Right hindlimb (tissue), 1 donor: Measurements from ENCODE around the gene RESP18.
"Not testable (repeated sequence)": the region's sequence is repeated elsewhere in the genome, so short reads cannot be mapped to it uniquely, and the experiment has no call there.

Source experiments
- DNase-seq: peaks from one replicate; pipeline ENCODE4 v3.0.0-alpha.2; 2018

The RESP18 gene

GRCh38 chr2:219325136-219325535, 7.4 kb downstream of the RESP18 start:
- DNase-seq, result no peak

DNA sequence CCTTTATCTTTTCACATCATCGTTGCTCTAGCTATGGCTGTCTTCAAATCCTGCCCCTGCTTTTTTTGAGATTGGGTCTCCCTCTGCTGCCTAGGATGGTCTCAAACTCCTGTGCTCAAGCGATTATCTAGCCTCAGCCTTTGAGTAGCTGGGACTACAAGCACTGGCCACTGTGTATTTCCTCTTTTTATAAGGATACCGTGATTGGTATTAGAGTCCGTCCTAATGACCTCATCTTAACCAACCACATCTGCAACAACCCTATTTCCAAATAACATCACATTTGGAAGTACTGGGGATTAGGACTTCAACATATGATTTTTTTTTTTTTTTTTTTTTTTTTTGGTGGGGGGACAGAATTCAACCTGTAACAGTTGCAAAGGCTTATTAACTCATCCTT, 9.1 kb downstream of the RESP18 start:
- DNase-seq, result no peak

DNA sequence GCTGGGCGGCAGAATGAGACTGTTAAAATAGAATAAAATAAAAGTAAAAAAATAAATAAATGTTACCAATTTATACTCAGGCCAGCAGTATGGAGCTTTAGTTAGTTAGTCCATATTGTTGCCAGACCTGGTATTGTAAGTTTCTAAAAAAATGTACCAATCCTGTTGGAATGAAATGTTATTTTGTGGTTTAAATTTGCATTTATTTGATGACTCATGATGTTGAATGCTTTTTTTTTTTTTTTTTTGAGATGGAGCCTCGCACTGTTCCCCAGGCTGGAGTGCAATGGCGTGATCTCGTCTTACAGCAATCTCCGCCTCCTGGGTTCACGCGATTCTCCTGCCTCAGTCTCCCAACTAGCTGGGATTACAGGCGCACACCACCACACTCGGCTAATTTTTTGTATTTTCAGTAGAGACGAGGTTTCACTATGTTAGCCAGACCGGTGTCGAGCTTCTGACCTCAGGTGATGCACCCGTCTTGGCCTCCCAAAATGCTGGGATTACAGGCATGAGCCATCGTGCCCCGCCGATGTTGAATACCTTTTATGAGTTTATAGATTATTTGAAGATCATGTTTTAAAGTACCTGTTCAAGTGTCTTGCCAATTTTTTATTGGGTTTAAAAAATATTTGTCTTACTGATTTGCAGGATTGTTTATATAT, 17.6 kb downstream of the RESP18 start:
- DNase-seq, result no peak

DNA sequence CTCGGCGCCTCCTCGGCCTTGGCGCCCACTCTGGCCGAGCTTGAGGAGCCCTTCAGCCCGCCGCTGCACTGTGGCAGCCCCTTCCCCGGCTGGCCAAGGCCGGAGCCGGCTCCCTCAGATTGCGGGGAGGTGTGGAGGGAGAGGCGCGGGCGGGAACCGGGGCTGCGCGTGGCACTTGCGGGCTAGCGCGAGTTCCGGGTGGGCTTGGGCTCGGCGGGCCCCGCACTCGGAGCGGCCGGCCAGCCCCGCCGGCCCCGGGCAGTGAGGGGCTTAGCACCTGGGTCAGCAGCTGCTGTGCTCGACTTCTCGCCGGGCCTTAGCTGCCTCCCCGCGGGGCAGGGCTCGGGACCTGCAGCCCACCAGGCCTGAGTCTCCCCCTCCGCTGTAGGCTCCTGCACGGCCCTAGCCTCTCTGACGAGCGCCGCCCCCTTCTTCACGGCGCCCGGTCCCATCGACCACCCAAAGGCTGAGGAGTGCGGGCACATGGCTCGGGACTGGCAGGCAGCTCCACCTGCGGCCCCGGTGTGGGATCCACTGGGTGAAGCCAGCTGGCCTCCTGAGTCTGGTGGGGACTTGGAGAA, 19.8 kb downstream of the RESP18 start:
- DNase-seq, result not testable (repeated sequence)

- DNase-seq, result no peak
Observed at GRCh38 chr2:219309278-219309677, 23.3 kb downstream of the RESP18 start, which contains the start of gene PTPRN. Gene PTPRN, minus strand, starts transcription at chr2:219309401. Its CDS starts 69 bp downstream, at chr2:219309332.

GRCh38 chr2:219308142-219309101, 24.1 kb downstream of the RESP18 start:
- peak; percentile 73 for DNase-seq

- DNase-seq, result no peak
Observed at GRCh38 chr2:219306047-219306446, 26.5 kb downstream of the RESP18 start.

GRCh38 chr2:219304223-219304622, 28.3 kb downstream of the RESP18 start:
- DNase-seq, result no peak

GRCh38 chr2:219302412-219302968, 30.1 kb downstream of the RESP18 start:
- DNase-seq, result no peak

DNA sequence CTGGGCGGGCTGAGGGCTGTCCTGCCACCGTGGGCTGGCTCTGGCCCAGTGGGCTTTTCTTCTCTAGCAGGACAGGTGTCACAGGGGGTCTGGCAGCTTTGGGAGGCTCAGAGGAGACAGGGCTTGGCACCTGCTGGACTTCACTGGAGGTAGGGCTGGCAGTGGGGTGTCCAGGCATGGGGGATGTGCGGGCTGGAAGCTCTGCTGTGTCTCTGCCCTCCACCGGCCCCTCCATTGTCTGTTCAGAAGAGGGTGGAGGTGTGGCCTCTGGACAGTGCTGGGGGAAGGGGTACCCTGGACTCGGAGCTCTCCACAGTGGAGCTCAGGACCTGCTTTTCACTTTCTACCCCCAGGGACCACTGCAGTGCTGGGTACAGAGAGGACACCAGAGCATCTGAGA, 32.5 kb downstream of the RESP18 start:
- no peak for DNase-seq

DNA sequence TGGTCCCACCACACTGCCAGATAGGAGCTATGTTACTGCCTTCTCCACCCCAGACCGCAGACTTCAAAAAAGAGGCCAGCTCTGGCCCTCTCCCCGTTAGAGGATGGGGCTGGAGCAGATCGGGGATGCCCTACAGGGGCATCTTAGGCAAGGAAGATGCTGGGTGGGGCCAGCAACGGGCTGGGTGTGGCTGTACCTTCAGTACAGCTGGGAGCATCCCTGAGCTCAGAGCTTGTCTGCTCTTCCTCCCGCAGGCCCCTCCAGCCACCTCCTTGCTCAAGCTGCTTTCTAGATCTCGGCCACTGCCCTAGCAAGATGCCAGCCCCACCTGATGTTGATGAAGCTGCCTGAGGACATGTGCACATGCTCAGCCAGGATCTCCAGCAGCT, 33.2 kb downstream of the RESP18 start:
- no peak for DNase-seq

DNA sequence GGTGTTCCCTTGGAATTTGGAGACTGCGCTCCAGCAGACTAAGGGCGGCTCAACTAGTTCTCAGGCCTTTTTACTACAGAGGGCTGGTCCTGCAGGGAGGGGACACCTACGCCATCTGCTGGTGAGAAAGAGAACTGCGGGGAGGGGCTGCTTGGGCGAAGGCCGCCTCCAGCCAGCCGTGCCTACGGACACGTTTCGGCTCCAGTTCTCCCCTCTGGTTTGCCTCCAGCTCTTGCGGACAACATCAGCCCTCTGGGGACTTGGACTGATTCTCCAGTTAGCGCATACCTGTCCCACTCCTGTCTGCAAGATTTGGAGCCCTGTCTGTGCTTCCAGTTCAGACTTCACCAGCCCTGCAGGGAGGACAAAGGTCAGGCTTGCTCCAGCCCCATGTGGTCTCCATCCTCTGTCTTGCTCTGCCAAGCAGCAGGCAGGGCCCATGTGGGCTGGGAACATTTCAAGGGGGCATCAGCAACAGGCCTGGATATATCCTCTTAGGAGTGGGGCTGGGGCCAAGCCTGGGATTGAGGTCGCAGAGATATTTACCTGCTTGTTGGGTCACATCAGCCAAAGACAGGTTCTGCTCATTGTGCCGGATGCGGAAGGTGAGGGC, 33.7 kb downstream of the RESP18 start:
- DNase-seq, result peak; percentile 87

DNA sequence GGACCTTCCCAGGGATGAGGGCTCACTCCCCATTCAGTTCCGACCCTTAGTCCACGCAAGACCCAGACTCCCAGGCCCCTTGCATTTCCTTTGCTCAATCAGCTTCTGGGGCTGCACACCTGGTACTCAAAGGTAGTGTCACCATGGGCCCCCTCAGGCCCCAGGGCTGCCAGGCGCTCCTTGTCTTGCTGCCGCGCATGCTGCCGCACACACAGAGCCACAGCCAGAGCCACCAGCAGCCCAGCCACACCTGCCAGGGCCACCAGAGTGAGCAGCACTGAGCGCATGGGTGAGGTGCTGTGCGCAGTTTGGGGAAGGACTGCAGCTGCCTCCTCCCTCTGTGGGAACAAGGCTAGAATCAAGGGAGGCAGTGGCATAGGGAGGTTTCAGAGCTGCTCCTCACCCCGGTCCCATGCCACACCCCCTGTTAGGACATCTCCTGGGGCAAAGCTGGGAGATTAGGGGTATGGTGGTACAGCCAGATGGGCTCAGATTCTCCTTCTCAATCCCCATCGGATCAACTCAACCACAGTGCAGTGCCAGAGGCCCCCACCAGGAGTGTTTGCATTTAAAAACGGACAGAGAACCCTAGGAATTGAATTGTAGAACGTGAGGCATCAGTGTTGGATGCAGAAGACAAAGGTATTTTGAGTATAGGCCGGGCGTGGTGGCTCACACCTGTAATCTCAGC, 34.6 kb downstream of the RESP18 start:
- DNase-seq, result no peak

GRCh38 chr2:219296631-219297391, 35.7 kb downstream of the RESP18 start:
- DNase-seq, result no peak

- DNase-seq, result no peak
Observed at GRCh38 chr2:219296142-219296541, 36.4 kb downstream of the RESP18 start.

DNA sequence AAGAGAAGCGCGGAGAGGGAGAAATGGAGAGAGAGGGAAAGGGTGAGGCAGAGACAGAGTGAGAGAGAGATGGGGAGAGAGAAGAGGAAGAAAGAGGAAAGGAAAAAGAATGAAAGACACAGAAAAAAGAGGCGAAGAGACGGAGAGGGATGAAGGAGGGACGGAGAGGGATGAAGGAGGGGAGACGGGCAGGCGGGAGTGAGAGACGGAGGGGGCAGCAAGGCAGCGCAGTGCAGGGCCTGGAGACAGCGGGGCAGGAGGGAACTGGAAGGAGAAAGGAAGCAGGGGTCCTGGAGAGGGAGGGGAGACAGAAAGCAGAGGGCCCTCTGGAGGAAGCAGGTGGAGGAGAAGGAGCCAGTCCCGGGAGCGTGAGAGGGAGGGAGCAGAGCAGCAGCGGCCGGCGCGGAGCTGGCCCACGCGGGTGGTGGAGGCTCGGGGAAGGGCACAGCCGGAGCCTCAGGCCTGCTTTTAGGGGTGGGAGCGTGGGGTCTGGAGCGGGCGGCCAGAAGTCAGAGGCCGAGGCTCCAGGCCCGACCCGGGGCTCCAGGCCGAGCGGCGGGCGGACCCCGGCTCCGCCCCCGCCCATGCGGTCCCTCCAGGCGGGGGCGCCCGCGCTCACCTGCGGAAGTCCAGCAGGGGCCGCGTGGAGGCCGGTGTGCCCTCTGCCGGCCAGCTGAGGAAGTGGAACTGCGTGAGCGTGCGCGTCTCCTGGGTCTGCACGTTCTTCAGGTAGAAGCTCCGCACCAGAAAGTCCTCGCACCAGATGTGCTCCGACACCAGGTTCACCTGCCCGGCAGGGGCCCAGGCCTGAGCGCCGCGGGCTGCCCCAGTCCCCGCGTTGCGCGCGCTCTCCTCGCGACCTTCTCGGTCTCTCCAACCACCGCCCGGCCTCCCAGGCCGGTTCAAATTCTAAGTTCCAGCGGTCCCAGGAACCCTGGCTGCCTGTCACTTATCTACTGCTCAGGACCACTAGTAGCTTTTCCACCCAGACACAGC, 37.9 kb downstream of the RESP18 start:
- peak; percentile 87 for DNase-seq

- no peak for DNase-seq
Observed at GRCh38 chr2:219293736-219294231, 38.8 kb downstream of the RESP18 start.

- DNase-seq, result no peak
Observed at GRCh38 chr2:219292616-219293015, 39.9 kb downstream of the RESP18 start.

DNA sequence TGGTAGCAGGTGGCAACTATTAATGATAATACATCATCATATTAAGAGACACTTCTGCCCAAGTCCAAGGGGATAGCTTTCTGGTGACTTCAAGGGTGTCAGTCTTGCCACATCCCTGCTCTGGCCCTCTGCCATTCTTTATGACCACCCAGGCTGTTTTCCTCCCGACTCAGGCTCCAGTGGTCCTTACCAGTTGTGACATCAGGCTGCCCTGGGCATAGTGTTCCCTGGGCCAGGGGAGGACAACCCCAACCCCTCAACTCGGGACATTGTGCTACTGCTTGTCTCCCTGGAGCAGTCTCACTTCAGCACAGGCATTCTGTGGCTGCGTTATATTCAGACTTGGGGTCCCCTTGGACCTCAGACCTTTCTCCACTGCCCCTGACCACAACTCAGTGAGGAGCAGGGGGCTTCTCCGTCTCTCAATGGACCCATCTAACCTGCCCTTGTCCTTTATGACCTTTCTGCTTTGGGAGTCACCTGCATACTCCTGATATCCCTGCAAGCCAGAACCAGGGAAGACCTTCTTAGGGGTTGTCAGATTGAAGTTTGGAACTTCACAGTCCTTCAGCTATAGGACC, 40.5 kb downstream of the RESP18 start:
- no peak for DNase-seq

- no peak for DNase-seq
Observed at GRCh38 chr2:219291394-219291793, 41.1 kb downstream of the RESP18 start.
